HepG2 (cell line): Measurements from ENCODE around the gene KRTAP10-5. TPM values are rescaled to one million over a fixed set of nuclear protein-coding genes. Genes with fewer than 3 reads are reported as not detected.

Source experiments
- ATAC-seq: fragments of 200-7000 bp; cut with Tn5 transposase; 3 replicates; pipeline ENCODE4 v1.9.1; 2020; ENCODE audit warnings: mild to moderate bottlenecking, moderate library complexity
- BruUV-seq: library from RNA; stranded (reverse); fragments of 400-500 nt; replicated peaks from 2 replicates; lab custom pipeline; 2021; lab: Mats Ljungman, UMichigan
- CTCF ChIA-PET: fragments of 300-600 bp; formaldehyde crosslinking; extraction: SDS; loops from one replicate; lab custom pipeline; 2021; ENCODE audit warnings: low total read pairs, inconsistent platforms, low intra/inter-chr PET ratio; lab: Yijun Ruan, JAX
- POLR2A ChIA-PET: fragments of 350-600 bp; sonication (Branson Sonifier 250); formaldehyde crosslinking; loops from one replicate; lab custom pipeline; 2020; ENCODE audit warnings: antibody characterized with exemption, inconsistent platforms; lab: Yijun Ruan, JAX
- DNase-seq: peaks from one replicate; pipeline ENCODE4 v3.0.0-alpha.2; 2015; ENCODE audit warnings: low spot score
- FAIRE-seq: peaks from 3 replicates; lab custom pipeline; 2011; peaks lifted over from hg19 to GRCh38; lab: Jason Lieb, UNC
- H2AFZ ChIP-seq: one replicate; pipeline ENCODE4 v1.6.1; 2011; ENCODE audit warnings: low read length, inconsistent platforms
- H3K27ac ChIP-seq: fragments of 300-600 bp; 3 replicates; pipeline ENCODE4 v1.8.0; 2011; ENCODE audit warnings: mixed run types, mild to moderate bottlenecking, mixed read lengths, low read length, inconsistent platforms; ENCODE audit not compliant: insufficient read depth; ENCODE audit errors: extremely low read length
- H3K27me3 ChIP-seq, 2 experiments: fragments of 200-600 bp in 1 of 2; 2 replicates in 1 of 2; 3 replicates in 1 of 2; pipeline versions ENCODE4 v1.6.0 to v1.8.0; 2011; ENCODE audit warnings: low read length in 2 of 2, mild to moderate bottlenecking in 2 of 2, moderate library complexity in 2 of 2, inconsistent platforms in 1 of 2; ENCODE audit not compliant: insufficient read depth in 2 of 2, control insufficient read depth in 1 of 2
- H3K36me3 ChIP-seq, 2 experiments: fragments of 200-600 bp in 1 of 2; replicated peaks in 1 of 2; 2 replicates in 1 of 2; 3 replicates in 1 of 2; pipeline versions ENCODE4 v1.5.1 to v1.8.0; 2011; ENCODE audit warnings: low read length in 2 of 2, inconsistent platforms in 1 of 2; ENCODE audit not compliant: insufficient read depth in 2 of 2, control insufficient read depth in 1 of 2
- H3K4me1 ChIP-seq: 2 replicates; pipeline ENCODE4 v1.5.1; 2012; ENCODE audit warnings: low read length, inconsistent platforms; ENCODE audit not compliant: insufficient read depth
- H3K4me2 ChIP-seq: 2 replicates; pipeline ENCODE4 v1.6.0; 2011; ENCODE audit warnings: low read depth, low read length, inconsistent platforms
- H3K4me3 ChIP-seq, 3 experiments: fragments of 200-600 bp in 1 of 3; sonication (generic), shearing (Covaris generic) in 1 of 3; replicated peaks in 1 of 3; 2 replicates each; pipeline ENCODE4 v1.5.1; 2011 to 2016; ENCODE audit warnings: low read length in 3 of 3, inconsistent platforms in 2 of 3, low read depth in 2 of 3, mild to moderate bottlenecking in 2 of 3, control low read depth in 1 of 3, mixed read lengths in 1 of 3; ENCODE audit not compliant: insufficient read depth in 1 of 3
- H3K79me2 ChIP-seq: one replicate; pipeline ENCODE4 v1.6.1; 2011; ENCODE audit warnings: low read length, inconsistent platforms; ENCODE audit not compliant: insufficient read depth
- H3K9ac ChIP-seq: 2 replicates; pipeline ENCODE4 v1.6.0; 2011; ENCODE audit warnings: mild to moderate bottlenecking, low read depth, low read length, inconsistent platforms; ENCODE audit not compliant: insufficient read depth
- H3K9me3 ChIP-seq: 2 replicates; pipeline ENCODE4 v1.5.1; 2012; ENCODE audit warnings: mild to moderate bottlenecking, low read length
- H4K20me1 ChIP-seq: 2 replicates; pipeline ENCODE4 v1.6.0; 2011; ENCODE audit warnings: inconsistent platforms, mild to moderate bottlenecking, low read length, moderate library complexity; ENCODE audit not compliant: insufficient read depth
- AKNA ChIP-seq: sonication (generic); formaldehyde crosslinking; IDR thresholded peaks from 2 replicates; pipeline ENCODE4 v1.4.0; 2020; ENCODE audit warnings: missing genetic modification reagents, borderline replicate concordance
- ARNT2 ChIP-seq: sonication (generic); formaldehyde crosslinking; IDR thresholded peaks from 2 replicates; pipeline ENCODE4 v1.8.0; 2022; ENCODE audit warnings: mild to moderate bottlenecking, low read depth, missing genetic modification reagents, moderate library complexity
- ATF1 ChIP-seq: IDR thresholded peaks from 2 replicates; pipeline ENCODE4 v1.6.1; 2016; ENCODE audit warnings: mild to moderate bottlenecking, control low read depth
- CHCHD3 ChIP-seq: sonication (generic); formaldehyde crosslinking; IDR thresholded peaks from 2 replicates; pipeline ENCODE4 v1.8.0; 2022; ENCODE audit warnings: mild to moderate bottlenecking, missing genetic modification reagents, moderate library complexity
- KAT7 ChIP-seq: IDR thresholded peaks from 2 replicates; pipeline ENCODE4 v1.6.1; 2018; ENCODE audit warnings: borderline replicate concordance, missing compliant biosample characterization
- KLF11 ChIP-seq: IDR thresholded peaks from 2 replicates; pipeline ENCODE4 v1.6.1; 2016; ENCODE audit warnings: missing compliant biosample characterization
- POLR2G ChIP-seq: fragments of 200-400 bp; formaldehyde crosslinking; IDR thresholded peaks from 2 replicates; pipeline ENCODE4 v1.6.1; 2018; ENCODE audit warnings: mild to moderate bottlenecking, low read depth, low read length, moderate library complexity
- RAD51 ChIP-seq: fragments of 450-650 bp; IDR thresholded peaks from 2 replicates; pipeline ENCODE4 v1.6.1; 2016; ENCODE audit warnings: borderline replicate concordance
- SATB2 ChIP-seq: sonication (generic); formaldehyde crosslinking; IDR thresholded peaks from 2 replicates; pipeline ENCODE4 v1.5.0; 2020; ENCODE audit warnings: missing genetic modification reagents
- TCF7L2 ChIP-seq: IDR thresholded peaks from 2 replicates; pipeline ENCODE4 v1.6.1; 2011; ENCODE audit warnings: mild to moderate bottlenecking, low read depth, low read length, moderate library complexity
- ZNF10 ChIP-seq: sonication (generic); formaldehyde crosslinking; IDR thresholded peaks from 2 replicates; pipeline ENCODE4 v1.4.0; 2020; ENCODE audit warnings: mild to moderate bottlenecking, low read depth, missing genetic modification reagents, borderline replicate concordance
- ZNF251 ChIP-seq: sonication (generic); formaldehyde crosslinking; IDR thresholded peaks from 2 replicates; pipeline ENCODE4 v1.9.0; 2021; ENCODE audit warnings: mild to moderate bottlenecking, missing genetic modification reagents
- ZNF749 ChIP-seq: sonication (generic); formaldehyde crosslinking; IDR thresholded peaks from 2 replicates; pipeline ENCODE4 v1.8.0; 2022; ENCODE audit warnings: mild to moderate bottlenecking, missing genetic modification reagents, moderate library complexity, borderline replicate concordance
- ZNF775 ChIP-seq: sonication (generic); formaldehyde crosslinking; IDR thresholded peaks from 2 replicates; pipeline ENCODE4 v1.4.0; 2020; ENCODE audit warnings: missing genetic modification reagents, mild to moderate bottlenecking, moderate library complexity, borderline replicate concordance
- WGBS: methylation state at CpG from one replicate; pipeline ENCODE4 v1.1.6; 2017; ENCODE audit warnings: low lambda C conversion rate; 5-methylcytosine and 5-hydroxymethylcytosine counted together
- in situ Hi-C: cut with HindIII; loops from 2 replicates; pipeline ENCODE4 v1.10.0; 2017; ENCODE audit warnings: low pct_unique_long_range_greater_than_20kb; ENCODE audit not compliant: extremely low pct_ligation_motif_present
- intact Hi-C: fragments of 100-400 bp; cut with micrococcal nuclease; formaldehyde crosslinking; loops from one replicate; pipeline ENCODE4 v1.10.0; 2022; ENCODE audit not compliant: unreplicated experiment
- polyA plus RNA-seq, 8 experiments: library from polyadenylated mRNA; depleted of rRNA in 3 of 8; stranded (reverse) in 7 of 8; unstranded in 1 of 8; fragments of >200 nt; fragmentation: Illumina TruSeq in 4 of 8; extraction: Trizol in 4 of 8; gene quantifications; 2 replicates each; pipeline versions ENCODE4 v1.2.1 to v1.2.3, GENCODE V29; 2011 to 2016; ENCODE audit warnings: low read depth in 4 of 8, missing spikeins in 1 of 8, mixed read lengths in 1 of 8; ENCODE audit not compliant: insufficient read depth in 1 of 8
- total RNA-seq, 5 experiments: library from RNA; depleted of rRNA; stranded (reverse); fragments of >200 nt; fragmentation: Illumina TruSeq; extraction: Trizol; gene quantifications; 2 replicates each; pipeline ENCODE4 v1.2.3, GENCODE V29; 2016; ENCODE audit warnings: low read depth in 1 of 5
- TF ChIP-seq, protein P1 (sequence below), 2 experiments: sonication (generic) in 1 of 2; formaldehyde crosslinking in 1 of 2; IDR thresholded peaks; 2 replicates each; pipeline versions ENCODE4 v1.4.0 to v1.6.1; 2016 to 2020; ENCODE audit warnings: borderline replicate concordance in 1 of 2, low read depth in 1 of 2, mild to moderate bottlenecking in 1 of 2, missing genetic modification reagents in 1 of 2

KRTAP10-5 gene
- total and polyA plus RNA-seq, 2 of the 13 experiments (the other 11 are each of a cell fraction or from before 2014, with no cell fraction given): not detected

DNA sequence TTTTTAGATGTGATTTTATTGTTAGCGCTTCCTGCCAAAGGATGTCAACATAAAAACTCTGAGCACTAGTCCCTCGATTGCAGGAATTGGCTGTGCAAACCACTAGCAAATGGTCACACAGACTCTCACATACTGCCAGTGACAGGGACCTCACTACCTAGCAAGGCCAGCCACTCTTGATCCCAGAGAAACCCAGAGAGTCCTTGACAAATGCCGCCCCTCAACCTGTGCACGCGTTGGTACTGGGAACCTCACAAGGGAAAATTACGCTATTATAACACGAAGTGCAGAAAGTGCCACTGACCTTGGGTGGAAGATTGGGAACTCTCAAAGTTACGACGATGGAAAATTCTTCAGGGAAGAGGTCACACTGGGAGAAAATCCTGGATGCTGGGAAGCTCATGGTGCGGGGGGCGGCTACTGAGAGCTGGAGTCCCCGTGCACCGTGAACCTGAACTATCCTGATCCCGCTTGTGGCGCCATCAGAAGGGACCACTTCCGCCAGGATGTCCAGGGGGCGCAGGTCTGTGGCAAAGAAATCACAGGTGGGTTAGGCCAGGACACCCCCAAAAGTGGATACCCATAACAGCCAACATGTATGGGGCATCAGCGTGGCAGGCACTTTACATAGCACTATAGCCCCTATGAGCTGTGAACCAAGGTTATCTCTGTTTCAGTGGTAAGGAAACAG, 12.8 kb downstream of the KRTAP10-5 start:
- Histone ChIP-seq H3K4me2 (no peak overlapping the region), H3K9ac (no peak overlapping the region), H4K20me1 (no peaks in the 10 kb centered on the region), H3K4me3 (no peak overlapping the region), H2AFZ (no peak overlapping the region), H3K27me3 (no peaks in the 10 kb centered on the region; a peak in 1 of 5 replicates), H3K27ac (no peak overlapping the region), H3K4me1 (peaks cover 3% of the 10 kb centered on the region), H3K36me3 (no peaks in the 10 kb centered on the region), H3K9me3 (peaks cover 9% of the 10 kb centered on the region), H3K79me2 (no peaks in the 10 kb centered on the region)
- ChIA-PET POLR2A (no interaction called here), CTCF (no interaction called here)
- BruUV-seq: no TSS peak
- FAIRE-seq: no peak
- DNase-seq: no peak
- ATAC-seq: no peak; the same call in 2 of the 3 replicates
- in situ Hi-C loops (no loop called here), intact Hi-C loops (no loop called here)
- TF ChIP-seq SATB2 (CRISPR knock-in tag) (no peak), RAD51 (no peak), TCF7L2 (no peak), ZNF775 (no peak), ARNT2 (CRISPR knock-in tag) (no peak), KLF11 (CRISPR knock-in tag) (no peak), ATF1 (CRISPR knock-in tag) (no peak), AKNA (CRISPR knock-in tag) (no peak), KAT7 (CRISPR knock-in tag) (no peak), POLR2G (no peak), ZNF10 (CRISPR knock-in tag) (no peak), ZNF251 (no peak), ZNF749 (no peak), CHCHD3 (CRISPR knock-in tag) (no peak)
- TF ChIP-seq, protein P1, sequence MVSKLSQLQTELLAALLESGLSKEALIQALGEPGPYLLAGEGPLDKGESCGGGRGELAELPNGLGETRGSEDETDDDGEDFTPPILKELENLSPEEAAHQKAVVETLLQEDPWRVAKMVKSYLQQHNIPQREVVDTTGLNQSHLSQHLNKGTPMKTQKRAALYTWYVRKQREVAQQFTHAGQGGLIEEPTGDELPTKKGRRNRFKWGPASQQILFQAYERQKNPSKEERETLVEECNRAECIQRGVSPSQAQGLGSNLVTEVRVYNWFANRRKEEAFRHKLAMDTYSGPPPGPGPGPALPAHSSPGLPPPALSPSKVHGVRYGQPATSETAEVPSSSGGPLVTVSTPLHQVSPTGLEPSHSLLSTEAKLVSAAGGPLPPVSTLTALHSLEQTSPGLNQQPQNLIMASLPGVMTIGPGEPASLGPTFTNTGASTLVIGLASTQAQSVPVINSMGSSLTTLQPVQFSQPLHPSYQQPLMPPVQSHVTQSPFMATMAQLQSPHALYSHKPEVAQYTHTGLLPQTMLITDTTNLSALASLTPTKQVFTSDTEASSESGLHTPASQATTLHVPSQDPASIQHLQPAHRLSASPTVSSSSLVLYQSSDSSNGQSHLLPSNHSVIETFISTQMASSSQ (IDR thresholded peaks at IDR 0.05; ENCODE audit: low read depth): no peak
- TF ChIP-seq, protein P1 (CRISPR knock-in tag; IDR thresholded peaks at IDR 0.05; ENCODE audit: borderline replicate concordance): no peak
- 81% methylated on average over 12 of the region's 18 CpGs for WGBS
